DND-41 (cell line): ENCODE data around the gene ENTPD8.

Experiments
- ATAC-seq: fragments of 200-7000 bp; cut with Tn5 transposase; 3 replicates; pipeline ENCODE4 v1.9.1; 2021; ENCODE audit warnings: low read depth; ENCODE audit not compliant: insufficient read depth
- DNase-seq: peaks from one replicate; pipeline ENCODE4 v3.0.0-alpha.2; 2020
- H2AFZ ChIP-seq: 2 replicates; pipeline ENCODE4 v1.6.0; 2012; ENCODE audit warnings: low read depth, low read length
- H3K27ac ChIP-seq: 2 replicates; pipeline ENCODE4 v1.5.1; 2012; ENCODE audit warnings: low read length, inconsistent platforms
- H3K27me3 ChIP-seq: fragments of 200-600 bp; sonication (generic); 2 replicates; pipeline ENCODE4 v1.6.0; 2012; ENCODE audit warnings: low read length, mild to moderate bottlenecking, inconsistent platforms; ENCODE audit not compliant: insufficient read depth, poor library complexity
- H3K36me3 ChIP-seq: 2 replicates; pipeline ENCODE4 v1.5.1; 2012; ENCODE audit warnings: low read length, inconsistent platforms; ENCODE audit not compliant: insufficient read depth
- H3K4me1 ChIP-seq: 2 replicates; pipeline ENCODE4 v1.5.1; 2012; ENCODE audit warnings: mild to moderate bottlenecking, low read length; ENCODE audit not compliant: insufficient read depth
- H3K4me2 ChIP-seq: 2 replicates; pipeline ENCODE4 v1.6.0; 2012; ENCODE audit warnings: mild to moderate bottlenecking, moderate library complexity, low read length, inconsistent platforms; ENCODE audit not compliant: insufficient read depth
- H3K4me3 ChIP-seq, 2 experiments: fragments of 200-600 bp in 1 of 2; shearing (Covaris generic) in 1 of 2; 2 replicates each; pipeline ENCODE4 v1.5.1; 2012 to 2016; ENCODE audit warnings: inconsistent platforms in 2 of 2, low read length in 2 of 2, mild to moderate bottlenecking in 2 of 2, low read depth in 1 of 2, moderate library complexity in 1 of 2
- H3K79me2 ChIP-seq: 2 replicates; pipeline ENCODE4 v1.6.0; 2012; ENCODE audit warnings: low read length, inconsistent platforms; ENCODE audit not compliant: insufficient read depth
- H3K9ac ChIP-seq: 2 replicates; pipeline ENCODE4 v1.6.0; 2012; ENCODE audit warnings: low read depth, mild to moderate bottlenecking, inconsistent platforms, low read length, moderate library complexity
- H3K9me3 ChIP-seq: 2 replicates; pipeline ENCODE4 v1.5.1; 2012; ENCODE audit warnings: low read length, moderate library complexity, mild to moderate bottlenecking, inconsistent platforms; ENCODE audit not compliant: insufficient read depth, severe bottlenecking
- H4K20me1 ChIP-seq: 2 replicates; pipeline ENCODE4 v1.6.0; 2012; ENCODE audit warnings: low read length; ENCODE audit not compliant: insufficient read depth
- CTCF ChIP-seq: IDR thresholded peaks from 2 replicates; pipeline ENCODE4 v1.5.1; 2012; ENCODE audit warnings: borderline replicate concordance, low read length, moderate library complexity, mild to moderate bottlenecking; ENCODE audit not compliant: poor library complexity, severe bottlenecking; ENCODE audit errors: extremely low read depth
- EZH2 ChIP-seq: IDR thresholded peaks from 3 replicates; pipeline ENCODE4 v1.6.1; 2012; ENCODE audit warnings: borderline replicate concordance, low read depth, mild to moderate bottlenecking, moderate library complexity, low read length, inconsistent platforms; ENCODE audit not compliant: severe bottlenecking

ENTPD8 gene

GRCh38 chr9:137445275-137445807 lies 4.2 kb upstream of the ENTPD8 start:
- no peak overlapping the region for H3K4me3 ChIP-seq
- no peak overlapping the region for H2AFZ ChIP-seq
- no peaks in the 10 kb centered on the region for H3K36me3 ChIP-seq
- peak; percentile 66 for DNase-seq
- H3K9ac ChIP-seq = no peak overlapping the region
- no peaks in the 10 kb centered on the region for H3K79me2 ChIP-seq
- H3K27me3 ChIP-seq = no peaks in the 10 kb centered on the region
- no peak overlapping the region for H3K4me2 ChIP-seq
- peaks cover 24% of the 10 kb centered on the region for H4K20me1 ChIP-seq
- no peaks in the 10 kb centered on the region for H3K4me1 ChIP-seq
- no peak for TF ChIP-seq EZH2
- peak; percentile 75 for TF ChIP-seq CTCF
- ATAC-seq = peak; percentile 74
- H3K27ac ChIP-seq = no peak overlapping the region
- H3K9me3 ChIP-seq = no peaks in the 10 kb centered on the region

- no peaks in the 10 kb centered on the region for H3K4me1 ChIP-seq
- TF ChIP-seq EZH2 (no peak), CTCF (no peak)
Observed at GRCh38 chr9:137444106-137444790, 3.1 kb upstream of the ENTPD8 start.

GRCh38 chr9:137441935-137442321 lies 771 bp upstream of the ENTPD8 start:
- H3K36me3 ChIP-seq = no peaks in the 10 kb centered on the region
- H3K4me2 ChIP-seq = no peak overlapping the region
- H3K4me1 ChIP-seq = no peaks in the 10 kb centered on the region
- H3K27me3 ChIP-seq = no peaks in the 10 kb centered on the region
- ATAC-seq (no peak), DNase-seq (no peak)
- no peaks in the 10 kb centered on the region for H3K79me2 ChIP-seq
- no peak overlapping the region for H3K9ac ChIP-seq
- H3K4me3 ChIP-seq = no peak overlapping the region
- H3K9me3 ChIP-seq = no peaks in the 10 kb centered on the region
- no peak overlapping the region for H2AFZ ChIP-seq
- peaks cover 12% of the 10 kb centered on the region; the same call in 1 of the 2 replicates for H4K20me1 ChIP-seq
- no peak for TF ChIP-seq EZH2
- TF ChIP-seq CTCF = no peak
- no peak overlapping the region for H3K27ac ChIP-seq

More at GRCh38 chr9:137444106-137444790, 3.1 kb upstream of the ENTPD8 start:
- H3K9me3 ChIP-seq = no peaks in the 10 kb centered on the region
- no peaks in the 10 kb centered on the region for H3K79me2 ChIP-seq
- no peak overlapping the region for H3K9ac ChIP-seq
- H2AFZ ChIP-seq = no peak overlapping the region
- ATAC-seq (no peak), DNase-seq (no peak)
- H3K36me3 ChIP-seq = no peaks in the 10 kb centered on the region
- H3K27ac ChIP-seq = no peak overlapping the region
- no peaks in the 10 kb centered on the region for H3K27me3 ChIP-seq
- H3K4me3 ChIP-seq = no peak overlapping the region
- H4K20me1 ChIP-seq = peaks cover 17% of the 10 kb centered on the region
- no peak overlapping the region for H3K4me2 ChIP-seq
